Small intestine (tissue), 16 donors: Measurements from ENCODE around the gene SP100. TPM values are rescaled to one million over a fixed set of nuclear protein-coding genes. Genes with fewer than 3 reads are reported as not detected.
A peak's percentile ranks its signal among the peaks of the same experiment; 100 is the strongest.
"Not testable (repeated sequence)": the region's sequence is repeated elsewhere in the genome, so short reads cannot be mapped to it uniquely, and the experiment has no call there.

ENCODE experiments used
- DNase-seq, 2 donors: peaks; one replicate each; pipeline versions ENCODE4 v3.0.0 to v3.0.0-alpha.2; 2013
- FAIRE-seq: peaks from 2 replicates; lab custom pipeline; 2012; peaks lifted over from hg19 to GRCh38; lab: Jason Lieb, UNC
- H3K27ac ChIP-seq, 3 donors: one replicate each; pipeline ENCODE4 v1.5.1; 2013; ENCODE audit warnings: low read length in 2 of 3, mild to moderate bottlenecking in 2 of 3, control low read depth in 1 of 3, inconsistent platforms in 1 of 3, low read depth in 1 of 3, moderate library complexity in 1 of 3
- H3K27me3 ChIP-seq, 3 donors: one replicate each; pipeline ENCODE4 v1.6.1; 2013; ENCODE audit warnings: low read length in 3 of 3, inconsistent platforms in 1 of 3; ENCODE audit not compliant: control insufficient read depth in 3 of 3, insufficient read depth in 3 of 3
- H3K36me3 ChIP-seq, 3 donors: one replicate each; pipeline ENCODE4 v1.6.1; 2013; ENCODE audit warnings: low read length in 3 of 3, inconsistent platforms in 1 of 3, low read depth in 1 of 3, mild to moderate bottlenecking in 1 of 3, moderate library complexity in 1 of 3; ENCODE audit not compliant: control insufficient read depth in 3 of 3, insufficient read depth in 2 of 3
- H3K4me1 ChIP-seq, 3 donors: one replicate each; pipeline ENCODE4 v1.6.1; 2013; ENCODE audit warnings: low read length in 2 of 3, inconsistent platforms in 1 of 3, low read depth in 1 of 3, mild to moderate bottlenecking in 1 of 3, moderate library complexity in 1 of 3; ENCODE audit not compliant: control insufficient read depth in 3 of 3, insufficient read depth in 2 of 3
- H3K4me3 ChIP-seq, 3 donors: one replicate each; pipeline ENCODE4 v1.5.1; 2013; ENCODE audit warnings: low read length in 3 of 3, control low read depth in 1 of 3, inconsistent platforms in 1 of 3, low read depth in 1 of 3, mild to moderate bottlenecking in 1 of 3, moderate library complexity in 1 of 3
- H3K9me3 ChIP-seq, 2 donors: one replicate each; pipeline ENCODE4 v1.6.1; 2013; ENCODE audit warnings: low read depth in 1 of 2, low read length in 1 of 2; ENCODE audit not compliant: control insufficient read depth in 2 of 2, insufficient read depth in 1 of 2
- WGBS, 3 donors: extraction: QIAGEN DNeasy Blood & Tissue Kit; methylation state at CpG; one replicate each; pipeline ENCODE4 v1.1.7; 2013; 5-methylcytosine and 5-hydroxymethylcytosine counted together
- long read RNA-seq, 10 donors: transcript quantifications; one replicate each; lab custom pipeline, GENCODE V29; 2026
- polyA plus RNA-seq, 4 donors: library from polyadenylated mRNA; stranded (reverse) in 3 of 4; unstranded in 1 of 4; fragments of 200-250 nt in 3 of 4; fragments of 120-200 nt in 1 of 4; gene quantifications; one replicate each; pipeline versions ENCODE4 v1.2.1 to v1.2.3, GENCODE V29; 2013
- donor health status: healthy with polysubstance abuse.
- donor health status: control.
- donor health status: control.
- donor health status: Bipolar disorder and iron deficiency.
- donor health status: healthy.

The SP100 gene
- 10 to 100 TPM; 38.7 to 55.4 (median 46.9) TPM for polyA plus RNA-seq
- long read RNA-seq, donor 1, result 0 reads
- long read RNA-seq, donor 2, partial matches to known transcripts, result 0 of 1 reads
- long read RNA-seq, donor 2, other reads (novel, unspliced or antisense), result 0 of 1 reads
- long read RNA-seq, donor 3, transcript SP100-204 (15 exons, 1,898 nt), result major isoform, 6 of 8 reads
- long read RNA-seq, donor 3, partial matches to known transcripts, result 0 of 8 reads
- long read RNA-seq, donor 3, other reads (novel, unspliced or antisense), result 0 of 8 reads
- long read RNA-seq, donor 4, result 0 reads
- long read RNA-seq, donor 5, partial matches to known transcripts, result 0 of 1 reads
- long read RNA-seq, donor 5, other reads (novel, unspliced or antisense), result 0 of 1 reads
- long read RNA-seq, donor 6, partial matches to known transcripts, result 0 of 3 reads
- long read RNA-seq, donor 6, other reads (novel, unspliced or antisense), result 0 of 3 reads
- long read RNA-seq, donor 7, result 0 reads
- long read RNA-seq, donor 8, partial matches to known transcripts, result 0 of 1 reads
- long read RNA-seq, donor 8, other reads (novel, unspliced or antisense), result 0 of 1 reads
- long read RNA-seq, donor 9, result 0 reads
- long read RNA-seq, donor 10, partial matches to known transcripts, result 0 of 6 reads
- long read RNA-seq, donor 10, other reads (novel, unspliced or antisense), result 0 of 6 reads

DNA sequence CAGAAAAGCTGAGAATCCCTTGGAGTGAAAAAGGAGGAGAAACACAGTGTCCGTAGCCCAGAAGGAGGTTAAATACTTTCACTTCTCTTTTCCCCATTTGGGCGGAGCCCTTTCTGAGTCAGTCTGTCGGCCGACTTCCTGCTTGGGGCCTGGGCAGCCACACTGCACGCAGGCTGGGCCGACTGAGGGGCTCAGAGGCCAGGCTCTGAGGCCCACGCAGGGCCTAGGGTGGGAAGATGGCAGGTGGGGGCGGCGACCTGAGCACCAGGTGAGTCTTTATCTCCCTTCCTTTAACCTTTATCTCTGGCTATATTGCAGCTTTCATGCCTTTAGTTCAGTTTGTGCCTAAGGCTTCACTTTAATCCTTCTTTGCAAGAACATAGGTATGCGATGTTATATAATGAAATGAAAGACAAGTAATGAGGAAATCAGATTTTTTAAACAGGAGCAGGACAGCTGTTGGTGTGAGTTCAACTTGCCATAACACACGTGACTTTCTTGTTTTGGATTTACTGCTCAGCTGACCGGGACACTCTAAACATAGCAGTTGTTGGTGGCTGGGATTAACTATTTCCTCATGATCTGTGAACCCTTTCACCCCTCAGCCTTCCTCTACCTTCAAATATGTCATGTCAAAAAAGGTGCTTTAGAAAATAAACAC lies at the start of gene SP100:
Gene SP100, plus strand, starts transcription at position 141 of the 661 bp plus-strand sequence. Its CDS starts 96 bp downstream, at position 237.
- Histone ChIP-seq H3K27me3 (no peaks in the 10 kb centered on the region), H3K36me3 (peaks cover 0 to 2% (median 0%) of the 10 kb centered on the region in 3 donors), H3K4me3 (peak within 1 kb of the TSS; percentile 57 to 75 (median 70)), H3K4me1 (peaks cover 4 to 14% (median 12%) of the 10 kb centered on the region in 3 donors), H3K27ac (peak within 1 kb of the TSS; percentile 88 to 93 (median 92)), H3K9me3 (no peaks in the 10 kb centered on the region)
- FAIRE-seq (no peak), DNase-seq (peak; percentile 92 to 93)
- 0 to 1% (median 1%) methylated on average over 12 of the region's 12 CpGs for WGBS, 3 donors

DNA sequence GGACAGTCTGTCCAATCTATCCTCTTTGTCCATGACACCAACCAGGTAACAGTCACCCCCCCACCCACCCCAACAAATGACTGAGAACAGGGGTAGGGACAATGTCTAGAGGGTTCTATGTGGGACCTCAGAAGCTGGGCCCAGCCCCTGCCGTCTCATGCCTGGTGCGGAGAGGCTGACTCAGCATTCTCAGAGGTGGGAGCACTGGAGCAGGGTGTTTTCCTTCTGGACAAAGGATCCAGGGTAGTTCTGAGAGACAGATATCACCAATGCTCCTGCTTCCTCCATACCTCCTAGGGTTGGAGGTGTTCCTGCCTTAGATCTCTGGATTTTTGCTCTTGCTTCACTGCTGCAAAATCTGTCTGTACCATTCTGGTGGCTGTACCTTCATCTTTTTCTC lies 33.9 kb upstream of the SP100 start:
- H3K27ac ChIP-seq, result no peak overlapping the region
- 95 to 99% (median 96%) methylated on average over 2 of the region's 2 CpGs for WGBS, 3 donors
- H3K9me3 ChIP-seq, result no peaks in the 10 kb centered on the region
- FAIRE-seq, result no peak
- DNase-seq, result no peak
- H3K27me3 ChIP-seq, result no peaks in the 10 kb centered on the region
- peaks cover 6 to 15% (median 8%) of the 10 kb centered on the region in 3 donors for H3K36me3 ChIP-seq
- H3K4me1 ChIP-seq, result no peaks in the 10 kb centered on the region
- no peak overlapping the region for H3K4me3 ChIP-seq

DNA sequence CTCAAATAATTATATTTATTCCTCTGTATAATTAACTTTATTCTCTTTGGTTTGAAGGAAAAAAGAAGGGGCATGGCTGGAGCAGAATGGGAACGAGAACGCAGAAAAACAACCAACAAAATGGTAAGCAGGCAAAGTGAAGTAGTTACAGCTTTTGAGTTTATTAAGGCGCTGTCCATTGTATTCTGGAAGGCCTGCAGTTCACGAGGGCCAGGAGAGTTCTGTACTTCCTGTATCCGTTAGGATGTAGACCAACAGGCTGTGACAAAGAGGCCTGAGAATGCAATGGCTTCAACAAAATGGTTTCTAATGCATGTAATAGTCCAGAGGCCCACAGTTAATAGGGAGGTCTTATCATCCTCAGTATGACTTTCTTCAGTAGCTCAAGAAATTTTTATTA lies 32.5 kb upstream of the SP100 start:
- H3K9me3 ChIP-seq, result no peaks in the 10 kb centered on the region
- H3K27ac ChIP-seq, result no peak overlapping the region
- H3K27me3 ChIP-seq, result no peaks in the 10 kb centered on the region
- H3K36me3 ChIP-seq, result peaks cover 6 to 18% (median 8%) of the 10 kb centered on the region in 3 donors
- no peak overlapping the region for H3K4me3 ChIP-seq
- 88 to 95% (median 93%) methylated on average over 5 of the region's 5 CpGs for WGBS, 3 donors
- no peaks in the 10 kb centered on the region for H3K4me1 ChIP-seq
- FAIRE-seq (no peak), DNase-seq (no peak)

DNA sequence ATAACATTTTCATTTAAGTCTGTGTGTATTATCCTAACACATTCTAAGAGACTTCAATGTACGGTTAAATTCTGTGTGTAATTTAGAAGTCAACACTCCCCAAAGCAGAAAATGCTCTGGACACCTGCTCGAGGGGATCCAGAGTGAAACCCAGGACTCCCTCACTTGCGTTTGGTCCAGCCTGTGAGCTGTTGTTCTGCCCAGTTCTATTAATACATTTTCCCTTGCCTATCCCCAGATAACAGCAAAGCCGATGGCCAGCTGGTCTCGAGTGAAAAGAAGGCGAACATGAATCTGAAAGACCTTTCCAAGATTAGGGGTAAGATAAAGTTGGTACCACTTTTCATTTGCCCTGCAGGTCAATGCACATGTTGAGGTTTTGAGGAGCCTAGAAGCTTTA lies 31.0 kb upstream of the SP100 start:
- Histone ChIP-seq H3K36me3 (peaks cover 8 to 29% (median 11%) of the 10 kb centered on the region in 3 donors), H3K4me3 (no peak overlapping the region), H3K27ac (no peak overlapping the region), H3K4me1 (no peaks in the 10 kb centered on the region), H3K9me3 (no peaks in the 10 kb centered on the region), H3K27me3 (no peaks in the 10 kb centered on the region)
- FAIRE-seq (no peak), DNase-seq (no peak)
- WGBS, 3 donors, result 94 to 97% (median 97%) methylated on average over 6 of the region's 6 CpGs

DNA sequence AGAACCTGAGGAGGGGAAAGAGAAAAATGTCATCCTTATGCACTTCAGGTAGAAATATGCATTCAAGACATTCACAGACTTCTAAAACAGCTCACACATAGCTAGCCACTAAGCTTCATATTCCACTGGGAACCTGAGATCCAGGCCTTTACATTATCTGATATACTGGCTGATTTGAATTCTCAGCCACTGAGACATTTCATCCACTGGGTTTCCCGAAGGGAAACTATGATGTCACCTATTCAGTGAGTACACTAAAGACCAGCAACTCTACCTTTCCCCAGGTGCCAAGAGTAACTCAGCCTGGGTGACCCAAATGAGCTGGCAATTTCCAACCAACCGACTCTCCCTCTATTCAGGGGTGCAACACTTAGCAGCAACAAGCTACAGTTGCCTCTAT lies 21.7 kb upstream of the SP100 start:
- Histone ChIP-seq H3K36me3 (peaks cover 4 to 20% (median 13%) of the 10 kb centered on the region in 3 donors), H3K27me3 (no peaks in the 10 kb centered on the region), H3K27ac (no peak overlapping the region), H3K9me3 (peaks cover 0 to 12% of the 10 kb centered on the region in 2 donors), H3K4me1 (no peaks in the 10 kb centered on the region), H3K4me3 (no peak overlapping the region)
- 87 to 98% (median 93%) methylated on average over 2 of the region's 2 CpGs for WGBS, 3 donors
- no peak for DNase-seq
- no peak for FAIRE-seq

DNA sequence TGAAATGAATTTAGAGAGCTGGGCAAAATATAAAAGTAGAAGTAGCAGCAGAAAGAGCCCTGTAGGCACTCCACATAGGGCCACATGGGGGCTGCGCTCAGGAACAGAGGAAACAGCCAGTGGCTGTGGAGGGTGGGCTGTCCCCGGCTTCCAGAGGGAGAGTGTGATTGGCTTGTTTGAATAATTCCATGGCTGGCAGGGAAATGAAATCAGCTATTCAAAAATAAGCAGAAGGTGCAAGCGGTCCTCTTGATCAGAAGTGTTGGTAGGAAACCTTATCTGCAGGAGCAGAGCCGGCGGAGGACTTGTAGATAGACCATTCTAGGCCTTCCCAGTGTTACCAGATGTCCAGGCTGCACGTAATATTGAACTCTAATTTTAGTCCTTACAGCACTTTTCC lies 17.3 kb upstream of the SP100 start:
- not testable (repeated sequence) for DNase-seq, H3K4me3 ChIP-seq, H3K27ac ChIP-seq, FAIRE-seq, H3K4me1 ChIP-seq, H3K27me3 ChIP-seq
- Histone ChIP-seq H3K36me3 (peaks cover 6 to 21% (median 8%) of the 10 kb centered on the region in 3 donors), H3K9me3 (peaks cover 0 to 12% of the 10 kb centered on the region in 2 donors)
- 96 to 99% (median 96%) methylated on average over 6 of the region's 6 CpGs for WGBS, 3 donors

DNA sequence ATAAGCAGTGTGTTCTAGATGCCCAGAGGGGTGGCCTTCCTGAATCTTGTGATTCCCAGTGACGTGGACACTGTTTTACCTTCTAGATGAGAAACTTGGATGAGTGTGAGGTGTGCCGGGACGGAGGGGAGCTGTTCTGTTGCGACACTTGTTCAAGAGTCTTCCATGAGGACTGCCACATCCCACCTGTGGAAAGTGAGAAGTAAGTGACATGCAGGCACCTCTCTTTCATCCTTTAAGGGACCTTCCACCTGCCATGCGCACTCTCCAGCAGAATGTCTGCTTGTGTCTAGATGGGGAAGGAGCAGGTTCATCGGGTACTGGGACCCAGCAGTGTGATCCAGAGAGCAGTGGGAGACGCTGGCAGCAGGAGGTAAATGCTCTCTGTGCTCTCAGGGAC lies 16.0 kb upstream of the SP100 start:
- Histone ChIP-seq H3K4me3 (no peak overlapping the region), H3K27me3 (no peaks in the 10 kb centered on the region), H3K27ac (no peak overlapping the region), H3K9me3 (peaks cover 0 to 12% of the 10 kb centered on the region in 2 donors), H3K36me3 (peaks cover 2 to 27% (median 3%) of the 10 kb centered on the region in 3 donors), H3K4me1 (no peaks in the 10 kb centered on the region)
- FAIRE-seq (no peak), DNase-seq (no peak)
- WGBS, 3 donors, result 92 to 98% (median 94%) methylated on average over 7 of the region's 7 CpGs

DNA sequence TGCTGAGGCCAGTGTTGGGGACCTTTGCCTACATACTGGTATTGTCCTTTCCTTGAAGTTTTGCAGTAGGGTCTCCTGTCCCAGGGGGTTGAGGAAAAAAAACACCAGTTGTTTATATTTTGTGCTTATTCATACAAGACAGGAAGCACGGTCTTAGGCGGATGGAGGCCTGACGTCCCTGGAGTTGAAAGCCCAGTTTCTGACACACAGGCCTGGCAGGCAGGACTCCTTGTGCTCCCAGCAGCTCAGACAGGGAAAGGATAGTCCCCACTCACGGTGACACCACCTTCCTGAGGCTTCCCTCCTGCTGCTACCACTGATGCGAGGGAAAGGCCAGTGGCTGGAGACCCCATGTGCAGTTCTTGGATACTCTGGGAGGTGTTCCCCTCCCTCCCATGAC lies 15.5 kb upstream of the SP100 start:
- FAIRE-seq (no peak), DNase-seq (no peak)
- Histone ChIP-seq H3K27ac (no peak overlapping the region), H3K27me3 (no peaks in the 10 kb centered on the region), H3K4me3 (no peak overlapping the region), H3K36me3 (peaks cover 2 to 24% (median 3%) of the 10 kb centered on the region in 3 donors), H3K9me3 (peaks cover 0 to 10% of the 10 kb centered on the region in 2 donors), H3K4me1 (no peaks in the 10 kb centered on the region)
- WGBS, 3 donors, result 73 to 91% (median 86%) methylated on average over 5 of the region's 5 CpGs
